Naive B cell (primary cell): Measurements from ENCODE around the gene RASA3. TPM values are rescaled to one million over a fixed set of nuclear protein-coding genes. Genes with fewer than 3 reads are reported as not detected.
A peak's percentile ranks its signal among the peaks of the same experiment; 100 is the strongest.

Experiments used
- ATAC-seq, 2 donors: fragments of 150-1000 bp; cut with Tn5 transposase; 2 replicates each; pipeline ENCODE4 v1.10.0; 2021; ENCODE audit warnings: low read depth in 2 of 2, mild to moderate bottlenecking in 2 of 2, moderate library complexity in 2 of 2
- DNase-seq: peaks from one replicate; pipeline ENCODE4 v3.0.0; 2022
- H3K27ac Mint-ChIP-seq, 6 donors: one replicate each; pipeline ENCODE4 v1.8.0; 2020 to 2022; ENCODE audit warnings: mild to moderate bottlenecking in 6 of 6, mixed read lengths in 6 of 6, moderate library complexity in 5 of 6, inconsistent platforms in 2 of 6
- H3K27me3 Mint-ChIP-seq, 3 donors: one replicate each; pipeline ENCODE4 v1.8.0; 2021 to 2022; ENCODE audit warnings: mixed read lengths in 3 of 3, mild to moderate bottlenecking in 1 of 3
- H3K36me3 Mint-ChIP-seq, 2 donors: one replicate each; pipeline ENCODE4 v1.8.0; 2020 to 2022; ENCODE audit warnings: mixed read lengths in 2 of 2, inconsistent platforms in 1 of 2, mild to moderate bottlenecking in 1 of 2
- H3K4me1 Mint-ChIP-seq, 3 donors: one replicate each; pipeline ENCODE4 v1.8.0; 2020 to 2022; ENCODE audit warnings: mixed read lengths in 3 of 3, inconsistent platforms in 1 of 3, mild to moderate bottlenecking in 1 of 3, moderate library complexity in 1 of 3
- H3K4me3 Mint-ChIP-seq, 8 donors: one replicate each; pipeline ENCODE4 v1.8.0; 2020 to 2022; ENCODE audit warnings: mild to moderate bottlenecking in 8 of 8, mixed read lengths in 8 of 8, moderate library complexity in 8 of 8, inconsistent platforms in 2 of 8
- H3K9me3 Mint-ChIP-seq, 7 donors: one replicate each; pipeline ENCODE4 v1.8.0; 2020 to 2022; ENCODE audit warnings: mixed read lengths in 7 of 7, mild to moderate bottlenecking in 5 of 7, inconsistent platforms in 2 of 7, moderate library complexity in 1 of 7
- polyA plus RNA-seq, 6 donors: library from polyadenylated mRNA; unstranded; fragments of 300-500 nt; fragmentation: Illumina TruSeq; gene quantifications; one replicate each; pipeline ENCODE4 v1.2.3, GENCODE V29; 2021; ENCODE audit warnings: low read depth in 6 of 6

RASA3 gene
- polyA plus RNA-seq, 6 donors from 2014 or later, result 17.1 to 41.9 (median 28.8) TPM

DNA sequence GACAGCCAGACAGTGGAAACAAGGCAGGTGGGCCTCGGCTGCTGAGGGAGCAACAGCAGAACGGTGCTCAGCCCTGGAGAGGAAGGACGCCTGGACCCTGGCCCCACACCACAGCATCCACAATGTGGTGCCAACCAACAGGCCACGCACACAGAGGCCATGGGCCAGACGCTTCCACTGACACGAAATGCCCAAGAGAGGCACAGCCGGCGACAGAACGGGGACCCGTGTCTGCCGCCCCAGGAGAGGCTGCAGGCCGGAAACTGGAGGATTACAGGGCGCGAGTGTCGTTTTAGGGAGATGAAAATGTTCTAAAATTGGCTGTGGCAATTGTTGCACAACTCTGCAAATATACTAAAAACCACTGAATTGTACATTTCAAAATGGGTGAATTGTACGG is 69.7 kb downstream of the RASA3 start:
- Mint-ChIP-seq H3K36me3 (peaks cover 0 to 7% of the 10 kb centered on the region in 2 donors), H3K27ac (peak overlapping the region in 2 of 6 donors; percentile 19 to 37), H3K27me3 (no peaks in the 10 kb centered on the region), H3K4me3 (no peak overlapping the region), H3K4me1 (peaks cover 44 to 64% (median 63%) of the 10 kb centered on the region in 3 donors), H3K9me3 (no peaks in the 10 kb centered on the region)
- no peak for DNase-seq
- no peak for ATAC-seq

DNA sequence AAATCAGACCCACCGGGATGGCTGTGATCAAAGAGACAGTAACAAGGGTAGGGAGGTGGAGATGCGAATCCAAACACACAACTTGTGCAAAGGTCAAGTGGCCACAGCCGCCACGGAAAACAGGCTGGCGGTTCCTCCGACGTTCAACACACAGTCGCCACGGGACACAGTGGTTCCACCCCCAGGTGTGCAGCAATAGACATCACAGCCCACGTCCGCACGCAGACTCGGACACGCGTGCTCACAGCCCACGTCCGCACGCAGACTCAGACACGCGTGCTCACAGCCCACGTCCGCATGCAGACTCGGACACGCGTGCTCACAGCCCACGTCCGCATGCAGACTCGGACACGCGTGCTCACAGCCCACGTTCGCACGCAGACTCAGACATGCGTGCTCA is 70.1 kb downstream of the RASA3 start:
- no peak for ATAC-seq
- Mint-ChIP-seq H3K4me1 (peaks cover 44 to 64% (median 63%) of the 10 kb centered on the region in 3 donors), H3K27me3 (no peaks in the 10 kb centered on the region), H3K9me3 (no peaks in the 10 kb centered on the region), H3K27ac (peak overlapping the region in 1 of 6 donors; percentile 26), H3K4me3 (peak overlapping the region in 1 of 8 donors; percentile 63), H3K36me3 (peaks cover 0 to 7% of the 10 kb centered on the region in 2 donors)
- no peak for DNase-seq

DNA sequence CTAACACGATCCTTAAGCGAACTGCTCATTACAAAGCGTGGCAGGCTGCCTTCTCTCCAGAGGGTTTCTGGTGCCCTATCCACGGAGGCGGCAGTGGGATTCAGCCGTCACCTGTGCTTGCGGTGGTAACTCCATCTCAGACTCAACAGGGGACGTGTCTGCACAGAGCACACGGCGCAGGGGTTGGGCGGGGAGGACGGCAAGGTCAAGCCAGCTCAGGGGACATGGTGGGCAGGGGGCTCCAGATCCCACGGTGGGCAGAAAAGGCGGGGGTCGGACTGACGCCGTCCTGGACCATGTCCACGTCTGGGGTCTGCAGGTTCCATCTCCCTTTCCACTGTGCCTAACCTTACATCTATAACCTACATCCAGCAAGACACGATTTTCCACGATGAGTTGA is 70.7 kb downstream of the RASA3 start:
- ATAC-seq (no peak), DNase-seq (no peak)
- Mint-ChIP-seq H3K4me3 (no peak overlapping the region), H3K27me3 (no peaks in the 10 kb centered on the region), H3K27ac (no peak overlapping the region), H3K36me3 (peaks cover 0 to 7% of the 10 kb centered on the region in 2 donors), H3K4me1 (peaks cover 44 to 67% (median 65%) of the 10 kb centered on the region in 3 donors), H3K9me3 (no peaks in the 10 kb centered on the region)

DNA sequence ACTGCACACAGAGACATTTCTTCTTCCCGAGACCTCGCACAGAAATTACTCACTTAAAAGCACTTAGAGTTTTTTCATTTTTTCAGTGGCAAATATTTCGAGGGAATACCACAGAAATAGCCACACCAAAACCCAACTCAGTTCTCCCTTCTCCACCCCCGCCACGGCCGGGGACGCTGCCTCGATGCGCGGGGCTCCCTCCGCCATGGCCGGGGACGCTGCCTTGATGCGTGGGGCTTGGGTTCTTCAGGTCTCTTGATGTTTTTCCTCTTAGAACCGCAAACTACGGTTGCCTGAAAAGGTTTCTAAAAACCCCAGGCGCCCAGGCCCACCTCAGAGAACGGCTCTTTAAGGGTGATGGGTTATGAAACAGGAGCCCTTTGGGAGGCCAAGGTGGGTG is 71.4 kb downstream of the RASA3 start:
- Mint-ChIP-seq H3K4me1 (peaks cover 43 to 69% (median 65%) of the 10 kb centered on the region in 3 donors), H3K27me3 (no peaks in the 10 kb centered on the region), H3K9me3 (no peaks in the 10 kb centered on the region), H3K36me3 (peaks cover 0 to 7% of the 10 kb centered on the region in 2 donors), H3K27ac (no peak overlapping the region), H3K4me3 (no peak overlapping the region)
- DNase-seq, result no peak
- ATAC-seq, result no peak

DNA sequence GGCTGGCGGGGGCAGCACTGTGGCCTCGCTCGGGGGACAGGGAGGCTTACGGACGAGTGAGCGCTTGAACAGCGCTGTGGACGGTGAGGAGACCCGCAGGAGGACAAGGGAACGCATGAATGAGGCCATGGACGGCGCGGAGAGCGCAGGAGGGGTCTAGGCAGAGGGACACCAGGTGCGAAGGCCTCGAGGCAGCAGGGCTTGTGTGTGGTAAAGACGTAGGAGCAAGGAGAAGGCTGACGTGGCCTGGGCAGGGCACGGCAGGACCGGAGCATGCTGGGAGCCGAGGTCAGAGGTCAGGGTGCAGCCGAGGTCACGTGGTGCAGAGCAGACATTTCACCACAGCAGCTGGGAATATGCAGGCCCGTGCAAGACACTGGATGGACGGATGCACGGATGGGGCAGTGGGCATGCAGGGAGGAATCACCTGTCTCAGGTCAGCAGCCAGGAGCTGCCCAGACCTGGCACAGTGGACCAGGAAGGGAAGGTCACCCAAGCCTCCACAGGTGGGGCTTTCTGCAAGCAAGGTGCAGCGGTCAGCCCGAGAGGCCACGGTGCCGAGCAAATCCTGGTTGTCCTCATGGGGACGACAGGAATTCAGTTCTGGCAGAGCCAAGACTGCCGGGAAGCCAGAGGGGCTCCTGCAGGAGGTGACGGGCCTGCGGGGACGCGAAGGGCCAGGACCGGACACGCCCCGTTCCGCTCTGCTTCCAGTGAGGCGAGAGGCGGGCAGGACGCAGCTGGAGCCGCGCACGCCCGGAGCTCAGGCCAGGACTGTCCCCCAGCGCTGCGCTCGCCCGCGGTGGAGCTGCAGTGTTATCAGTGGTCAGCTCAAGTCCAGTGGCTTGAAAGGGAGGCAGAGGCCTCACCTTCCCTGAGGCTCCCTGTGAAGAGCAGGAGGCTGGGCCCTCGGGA is 72.2 kb downstream of the RASA3 start:
- no peak for DNase-seq

DNA sequence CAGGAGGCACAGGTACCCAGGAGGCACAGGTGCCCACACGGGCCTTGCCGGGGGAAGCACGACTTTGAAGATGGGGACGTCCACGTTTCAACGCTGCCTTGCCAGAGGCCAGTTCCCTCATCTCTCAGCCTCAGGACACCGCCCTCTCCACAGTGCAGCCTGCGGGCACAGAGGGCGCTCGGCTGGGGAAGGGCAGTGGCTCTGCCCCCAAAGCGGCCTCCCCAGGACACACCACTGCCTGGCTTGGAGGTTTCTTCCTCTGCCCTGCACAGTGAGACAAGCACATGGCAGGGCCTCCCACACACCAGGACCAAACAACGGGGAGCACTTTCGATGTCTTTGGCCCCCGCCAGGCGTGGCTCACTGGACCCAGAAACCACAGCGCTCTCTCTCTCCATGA is 73.0 kb downstream of the RASA3 start:
- no peaks in the 10 kb centered on the region for H3K27me3 Mint-ChIP-seq
- ATAC-seq, result no peak
- peaks cover 0 to 7% of the 10 kb centered on the region in 2 donors for H3K36me3 Mint-ChIP-seq

More for the DNA sequence above, 72.2 kb downstream of the RASA3 start:
- peaks cover 36 to 62% (median 62%) of the 10 kb centered on the region in 3 donors for H3K4me1 Mint-ChIP-seq
- H3K27me3 Mint-ChIP-seq, result no peaks in the 10 kb centered on the region
- H3K36me3 Mint-ChIP-seq, result peaks cover 0 to 7% of the 10 kb centered on the region in 2 donors
- peak overlapping the region in 2 of 8 donors; percentile 21 to 41 for H3K4me3 Mint-ChIP-seq
- ATAC-seq, result no peak
- H3K9me3 Mint-ChIP-seq, result no peaks in the 10 kb centered on the region
- peak overlapping the region in 2 of 6 donors; percentile 65 to 85 for H3K27ac Mint-ChIP-seq

DNA sequence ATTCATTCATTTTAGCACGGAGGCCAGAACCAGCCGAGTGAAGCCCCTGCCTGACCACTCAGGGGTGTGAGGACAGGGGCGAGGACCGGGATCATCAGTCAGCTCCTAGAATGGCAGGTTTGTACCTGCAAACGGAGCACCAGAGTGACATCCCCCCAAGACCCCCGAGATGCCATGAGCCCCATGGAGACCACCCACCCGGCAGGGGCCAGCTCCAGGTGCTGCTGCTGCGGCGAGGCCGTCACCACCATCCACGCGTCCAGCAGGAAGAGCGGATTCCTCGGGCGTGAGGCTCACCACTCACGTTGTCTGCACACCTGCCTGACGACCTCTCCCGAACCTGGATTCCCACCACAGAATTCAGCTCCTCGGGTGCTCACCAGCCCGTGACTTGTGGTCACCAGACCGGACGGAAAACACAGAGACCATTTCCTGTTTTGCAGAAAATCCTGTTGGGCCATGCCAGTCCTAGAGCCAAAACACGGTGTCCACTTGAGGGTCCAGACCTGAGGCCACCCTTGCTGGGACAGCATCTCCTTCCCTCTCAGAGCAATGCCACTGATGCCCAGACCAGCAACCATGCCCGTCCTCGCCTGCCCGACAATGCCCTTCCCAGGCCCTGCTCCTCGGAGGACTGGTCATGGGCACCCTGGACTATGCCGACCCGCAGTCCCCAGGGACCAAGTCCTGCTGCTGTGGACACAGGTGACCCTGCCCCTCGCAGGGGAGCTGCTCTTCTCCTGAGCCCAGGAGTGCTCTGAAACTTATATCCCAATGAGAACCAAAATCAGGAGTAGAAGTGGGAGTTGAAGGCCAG is 74.2 kb downstream of the RASA3 start:
- Mint-ChIP-seq H3K27ac (peak overlapping the region in 4 of 6 donors; percentile 22 to 65 (median 53)), H3K27me3 (no peaks in the 10 kb centered on the region), H3K36me3 (peaks cover 0 to 7% of the 10 kb centered on the region in 2 donors), H3K9me3 (no peaks in the 10 kb centered on the region), H3K4me3 (peak overlapping the region in 4 of 8 donors; percentile 38 to 74 (median 48)), H3K4me1 (peaks cover 27 to 46% (median 45%) of the 10 kb centered on the region in 3 donors)
- ATAC-seq (no peak), DNase-seq (no peak)

More for the DNA sequence above, 73.0 kb downstream of the RASA3 start:
- DNase-seq, result no peak
- Mint-ChIP-seq H3K9me3 (no peaks in the 10 kb centered on the region), H3K4me1 (peaks cover 29 to 55% (median 54%) of the 10 kb centered on the region in 3 donors), H3K4me3 (peak overlapping the region in 2 of 8 donors; percentile 15 to 21), H3K27ac (peak overlapping the region in 3 of 6 donors; percentile 16 to 85 (median 65))

DNA sequence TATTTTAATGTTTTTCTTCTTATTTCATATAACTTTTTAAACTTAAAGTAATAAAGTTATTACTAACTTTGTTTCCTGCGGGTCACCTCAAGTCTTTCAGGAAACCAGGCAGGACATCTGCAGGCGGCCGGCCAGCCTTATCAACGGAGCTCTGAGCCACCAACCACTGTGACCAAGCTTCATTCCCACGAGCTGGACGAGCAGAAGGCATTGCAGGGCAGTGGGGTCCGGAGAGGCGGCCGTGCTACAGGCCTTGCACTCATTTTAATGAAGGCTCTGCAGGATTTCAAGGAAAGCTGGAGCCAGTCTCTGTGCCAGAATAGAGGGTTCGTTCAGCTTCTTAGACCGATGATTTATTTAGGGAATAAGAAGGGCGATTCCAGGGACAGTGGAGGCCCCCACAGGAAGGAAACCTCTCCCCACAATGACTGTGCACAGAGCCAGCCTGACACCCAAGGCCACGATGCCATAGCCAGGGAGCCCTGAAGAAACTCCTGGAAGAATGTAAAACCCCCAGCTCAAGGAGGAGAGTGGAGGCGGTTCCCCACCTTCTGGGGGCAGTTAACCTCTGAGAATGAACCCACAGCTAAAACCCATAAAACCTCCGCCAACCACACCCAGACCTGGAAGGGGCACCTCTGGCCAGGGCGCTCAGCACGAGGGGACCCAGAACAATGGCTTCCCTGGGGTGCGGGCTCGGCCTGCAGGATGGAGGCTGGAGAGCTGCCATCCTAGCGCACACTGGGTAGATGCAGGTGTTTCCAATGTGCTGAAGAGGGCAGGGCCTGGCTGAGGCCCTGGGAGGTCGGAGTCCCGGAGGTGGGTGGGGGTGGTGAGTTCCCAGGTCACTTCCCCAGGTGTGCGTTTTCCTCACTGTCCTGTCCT is 75.0 kb downstream of the RASA3 start:
- peaks cover 0 to 7% of the 10 kb centered on the region in 2 donors for H3K36me3 Mint-ChIP-seq
- peak overlapping the region in 3 of 8 donors; percentile 19 to 47 (median 35) for H3K4me3 Mint-ChIP-seq
- H3K27me3 Mint-ChIP-seq, result no peaks in the 10 kb centered on the region
- DNase-seq, result no peak
- peaks cover 31 to 51% (median 49%) of the 10 kb centered on the region in 3 donors for H3K4me1 Mint-ChIP-seq
- H3K27ac Mint-ChIP-seq, result peak overlapping the region in 5 of 6 donors; percentile 22 to 82 (median 31)
- ATAC-seq, result peak in 1 of 2 donors; percentile 11
- H3K9me3 Mint-ChIP-seq, result no peaks in the 10 kb centered on the region

DNA sequence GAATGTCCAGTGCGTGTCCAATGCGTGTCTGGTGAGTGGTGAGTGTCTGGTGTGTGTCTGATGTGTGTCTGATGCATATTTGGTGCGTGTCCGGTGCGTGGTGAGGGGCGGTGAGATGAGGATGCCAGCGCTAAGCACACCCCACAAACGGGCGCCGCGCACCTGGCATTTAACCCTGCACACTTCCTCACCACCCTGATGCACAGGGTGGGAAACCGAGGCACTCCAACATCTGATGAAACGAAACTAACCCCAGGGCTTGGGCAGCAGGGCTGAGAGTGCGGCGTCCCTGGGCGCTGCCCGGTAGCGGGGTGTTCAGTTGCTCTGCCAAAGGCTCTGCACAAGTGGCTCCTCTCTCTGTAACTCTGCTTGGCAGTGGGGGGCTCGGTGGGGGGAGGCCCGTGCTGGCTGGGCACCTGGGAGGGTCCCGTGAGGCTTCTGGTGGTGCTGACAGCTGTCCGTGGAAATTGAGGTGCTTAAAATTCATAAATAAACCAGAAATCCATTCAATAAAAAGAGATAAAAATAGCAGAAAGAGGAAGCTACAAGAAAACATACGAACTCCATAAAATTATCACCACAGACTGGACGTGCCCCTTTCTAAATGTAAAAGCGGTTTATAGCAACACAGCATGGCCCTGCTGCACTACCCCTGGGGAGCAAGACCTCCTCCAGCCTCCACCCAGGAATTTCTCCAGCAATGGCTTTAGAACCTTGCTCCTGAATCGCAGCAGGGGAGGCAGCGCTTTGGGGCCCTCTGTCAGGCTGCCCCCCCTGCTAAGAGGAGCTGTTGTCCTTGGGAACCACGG is 76.0 kb downstream of the RASA3 start:
- H3K27me3 Mint-ChIP-seq, result no peaks in the 10 kb centered on the region
- H3K27ac Mint-ChIP-seq, result peak overlapping the region in 4 of 6 donors; percentile 22 to 77 (median 59)
- H3K9me3 Mint-ChIP-seq, result no peaks in the 10 kb centered on the region
- ATAC-seq, result no peak
- DNase-seq, result no peak
- peak overlapping the region in 6 of 8 donors; percentile 41 to 75 (median 54) for H3K4me3 Mint-ChIP-seq
- peaks cover 39 to 58% (median 55%) of the 10 kb centered on the region in 3 donors for H3K4me1 Mint-ChIP-seq
- peaks cover 0 to 7% of the 10 kb centered on the region in 2 donors for H3K36me3 Mint-ChIP-seq

DNA sequence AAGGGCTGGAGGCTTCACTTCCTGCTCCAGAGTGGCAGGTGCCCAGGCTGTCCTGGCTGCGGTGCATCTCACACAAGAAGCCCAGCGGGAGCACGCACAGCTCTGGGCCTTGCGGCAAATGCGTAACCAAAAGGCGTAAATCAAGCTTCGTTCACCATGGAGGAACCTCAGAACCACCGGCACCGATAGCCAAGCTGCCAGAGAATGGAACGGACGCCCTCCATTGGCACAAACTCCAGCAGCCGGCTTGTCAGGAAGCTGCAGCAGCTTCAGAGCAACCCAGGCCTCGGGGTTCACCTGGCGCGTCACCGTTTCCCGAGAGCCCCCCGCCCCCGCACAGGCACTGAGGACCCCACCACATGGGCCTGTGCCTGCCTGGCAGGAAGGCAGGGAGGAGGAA is 76.7 kb downstream of the RASA3 start:
- H3K4me3 Mint-ChIP-seq, result peak overlapping the region in 3 of 8 donors; percentile 41 to 75 (median 47)
- ATAC-seq, result no peak
- peaks cover 0 to 7% of the 10 kb centered on the region in 2 donors for H3K36me3 Mint-ChIP-seq
- DNase-seq, result no peak
- H3K27me3 Mint-ChIP-seq, result no peaks in the 10 kb centered on the region
- H3K9me3 Mint-ChIP-seq, result no peaks in the 10 kb centered on the region
- peak overlapping the region in 1 of 6 donors; percentile 66 for H3K27ac Mint-ChIP-seq
- peaks cover 40 to 62% (median 55%) of the 10 kb centered on the region in 3 donors for H3K4me1 Mint-ChIP-seq

DNA sequence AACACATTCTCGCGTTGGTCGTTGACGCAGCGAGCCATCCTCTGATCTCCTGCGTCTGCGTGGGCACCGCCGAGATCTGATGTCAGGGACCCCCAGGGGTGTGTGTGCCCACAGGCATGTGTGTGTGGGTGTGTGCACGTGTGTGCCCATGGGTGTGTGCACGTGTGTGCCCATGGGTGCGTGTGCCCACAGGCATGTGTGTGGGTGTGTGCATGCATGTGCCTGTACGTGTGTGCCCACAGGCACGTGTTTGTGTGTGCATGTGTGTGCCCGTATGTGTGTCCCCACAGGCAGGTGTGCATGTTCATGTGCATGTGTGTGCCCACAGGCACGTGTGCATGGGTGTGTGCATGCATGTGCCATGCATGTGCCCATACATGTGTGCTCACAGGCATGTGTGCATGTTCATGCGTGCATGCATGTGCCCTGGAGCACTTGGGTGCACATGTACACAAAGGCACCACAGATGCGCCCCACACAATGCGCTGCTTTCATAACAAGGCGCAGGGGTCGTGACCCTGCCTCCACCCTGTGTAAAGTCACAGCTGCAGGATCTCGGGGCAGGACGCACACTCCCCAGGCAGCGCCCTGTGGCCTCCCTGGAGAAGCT is 77.5 kb downstream of the RASA3 start:
- peak overlapping the region in 1 of 6 donors; percentile 9 for H3K27ac Mint-ChIP-seq
- no peak overlapping the region for H3K4me3 Mint-ChIP-seq
- H3K27me3 Mint-ChIP-seq, result no peaks in the 10 kb centered on the region
- peaks cover 40 to 64% (median 60%) of the 10 kb centered on the region in 3 donors for H3K4me1 Mint-ChIP-seq
- no peak for ATAC-seq
- DNase-seq, result no peak
- no peaks in the 10 kb centered on the region for H3K9me3 Mint-ChIP-seq
- H3K36me3 Mint-ChIP-seq, result peaks cover 0 to 5% of the 10 kb centered on the region in 2 donors
